Glomerular visceral epithelial cell (primary cell): ENCODE data around the gene NRCAM.

Experiments used
- DNase-seq: peaks from one replicate; pipeline ENCODE4 v3.0.0-alpha.2; 2016; ENCODE audit errors: extremely low spot score

NRCAM gene

GRCh38 chr7:108459922-108460551, 3.8 kb upstream of the NRCAM start:
- peak; percentile 24 for DNase-seq

DNA sequence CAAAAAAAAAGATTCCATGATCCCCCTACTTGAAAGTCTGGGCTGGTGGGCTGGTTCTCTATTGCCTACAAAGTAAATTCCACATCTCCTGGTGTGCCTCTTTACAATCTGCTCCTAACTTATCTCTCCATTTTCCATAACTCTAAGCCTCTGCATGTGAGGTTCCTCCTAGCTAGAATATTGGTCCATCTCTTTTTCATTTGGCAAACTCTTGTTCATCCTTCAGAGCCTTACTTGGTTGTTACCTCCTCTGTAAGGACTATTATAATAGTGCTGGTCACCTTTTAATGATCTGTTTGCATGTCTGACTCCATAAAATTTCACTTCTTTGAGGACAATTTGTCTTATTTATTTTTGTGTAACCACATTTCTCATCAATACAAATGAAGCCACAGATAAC, 1.6 kb upstream of the NRCAM start:
- no peak for DNase-seq

DNA sequence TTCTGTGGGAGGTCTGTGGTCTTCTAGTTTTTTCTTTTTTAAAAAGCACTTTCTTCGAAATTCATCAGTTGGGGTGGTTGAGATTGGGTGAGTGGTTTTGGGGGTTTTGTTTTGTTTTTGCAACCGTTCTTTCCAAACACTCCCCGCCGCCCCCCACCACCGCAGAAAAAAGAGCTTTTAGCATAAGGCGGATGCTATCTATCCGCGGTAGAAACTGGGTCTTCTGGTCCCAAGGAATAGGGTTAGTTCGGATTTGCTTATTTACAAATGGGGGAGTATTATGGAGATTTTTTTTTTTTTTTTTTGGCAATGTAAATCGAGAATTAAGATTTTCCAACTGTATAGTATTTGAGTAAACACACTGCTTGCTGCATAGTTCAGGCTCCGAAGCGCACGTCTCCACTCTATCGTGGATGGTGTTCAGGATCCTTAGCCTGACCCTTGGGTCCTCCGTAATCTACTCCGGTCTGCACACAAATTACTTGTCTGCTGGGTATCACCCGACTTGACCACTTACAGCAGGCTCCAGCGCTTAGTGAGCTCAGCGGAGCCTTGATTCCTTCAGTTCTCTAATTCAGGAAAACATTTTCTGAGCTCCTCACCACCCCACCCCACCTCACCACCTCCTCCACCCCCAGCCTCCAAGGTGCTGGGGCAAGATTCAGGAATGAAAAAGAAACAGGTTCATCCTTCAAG, 757 bp upstream of the NRCAM start:
- DNase-seq, result no peak

GRCh38 chr7:108455551-108455997, 662 bp downstream of the NRCAM start:
- peak; percentile 2 for DNase-seq

DNA sequence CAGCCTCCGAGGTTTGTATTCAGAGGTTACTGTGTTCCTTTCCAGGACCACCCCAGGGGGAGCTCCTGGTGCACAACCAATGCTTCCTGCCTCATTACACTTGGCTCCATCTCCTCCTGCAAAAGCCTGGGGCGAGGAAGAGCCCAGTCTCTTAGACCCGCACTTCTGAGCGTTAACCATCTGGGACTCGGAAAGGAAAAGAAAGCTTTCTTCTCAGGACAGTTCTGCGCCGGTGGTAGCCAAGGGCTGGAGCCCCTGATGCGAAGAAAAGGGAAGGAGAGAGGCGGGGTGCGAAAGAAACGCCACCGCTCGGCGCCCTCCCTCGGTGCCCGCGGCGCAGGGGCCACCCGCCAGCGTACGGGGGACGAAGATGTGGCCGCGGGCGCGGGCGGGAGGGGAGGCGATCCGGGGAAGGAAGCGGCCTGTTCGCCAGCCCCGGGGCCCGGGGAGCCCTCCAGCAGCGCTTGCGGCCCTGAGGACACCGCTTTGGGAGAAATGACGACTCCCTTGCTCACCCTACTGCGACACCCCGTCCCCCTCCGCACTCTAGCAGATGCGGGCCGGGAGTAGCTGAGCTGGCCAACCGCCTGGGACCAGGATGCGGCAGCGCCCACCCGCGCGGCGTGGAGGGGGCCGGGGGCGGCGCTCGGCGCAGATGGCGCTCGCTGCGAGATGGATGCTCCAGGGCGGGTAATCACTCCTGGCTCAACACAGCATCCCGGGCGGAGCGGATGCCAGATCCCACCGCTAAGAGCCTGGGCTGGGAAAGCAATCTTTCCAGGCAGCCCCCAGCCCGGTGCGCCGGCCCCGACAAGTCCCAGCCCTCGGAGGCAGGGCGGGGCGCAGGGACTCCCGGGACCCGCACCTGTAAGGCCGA, 1.3 kb downstream of the NRCAM start:
- DNase-seq, result peak; percentile 9

DNA sequence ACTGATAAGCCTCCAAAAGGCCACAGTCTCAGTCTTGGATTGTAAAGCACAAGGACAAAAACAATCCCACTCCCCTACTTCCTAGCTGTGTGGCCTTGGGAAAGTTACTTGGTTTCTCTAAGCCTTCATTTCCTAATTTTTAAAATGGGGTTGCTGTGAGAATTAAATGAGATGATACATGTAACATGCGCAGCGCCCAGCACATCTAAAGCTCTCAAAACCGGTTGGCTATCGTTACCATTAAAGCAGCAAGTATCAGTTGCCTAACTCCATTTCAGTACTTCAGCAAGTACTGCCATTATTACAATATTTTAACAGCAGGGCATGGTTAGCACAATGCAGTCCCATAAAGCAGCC, 1.9 kb downstream of the NRCAM start:
- no peak for DNase-seq

- no peak for DNase-seq
Observed at GRCh38 chr7:108453320-108453719, 2.9 kb downstream of the NRCAM start.

DNA sequence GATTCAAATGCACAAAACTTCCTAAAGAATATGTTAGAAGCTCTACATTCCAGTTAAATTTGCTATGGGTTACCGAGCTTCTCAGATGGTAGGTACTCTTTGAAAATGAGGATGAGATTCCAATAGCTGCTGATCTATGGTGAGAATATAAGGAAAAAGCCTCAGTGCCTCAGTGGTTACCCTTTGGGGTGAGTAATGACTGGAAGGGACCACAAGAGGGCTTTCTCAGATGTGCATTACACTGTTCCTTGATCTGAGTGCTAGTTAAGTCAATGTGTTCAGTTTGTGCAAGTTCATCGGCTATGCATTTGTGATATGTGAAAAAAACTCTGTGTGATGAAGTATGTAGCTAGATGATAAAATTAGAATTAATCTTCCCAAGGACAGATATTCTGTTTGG, 3.5 kb downstream of the NRCAM start:
- peak; percentile 20 for DNase-seq

GRCh38 chr7:108451296-108451848, 4.9 kb downstream of the NRCAM start:
- no peak for DNase-seq

DNA sequence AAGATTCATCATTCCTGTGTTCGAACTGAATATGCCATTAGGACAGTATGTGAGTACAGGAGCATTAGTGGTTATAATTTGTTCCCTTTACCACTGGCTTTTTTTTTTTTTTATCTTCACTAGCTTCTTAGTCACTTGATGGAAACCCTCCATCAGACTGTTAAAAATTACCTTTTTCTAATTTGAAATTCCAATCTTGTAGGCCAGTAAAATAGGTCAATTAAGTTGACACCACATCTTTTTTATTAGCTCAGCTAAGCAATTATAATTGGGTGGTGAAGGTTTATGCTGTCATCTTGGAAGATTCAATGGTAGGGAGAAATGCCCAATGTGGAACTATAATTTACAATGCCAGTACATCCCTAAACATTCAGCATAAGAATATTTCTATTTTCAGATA, 6.1 kb downstream of the NRCAM start:
- no peak for DNase-seq

DNA sequence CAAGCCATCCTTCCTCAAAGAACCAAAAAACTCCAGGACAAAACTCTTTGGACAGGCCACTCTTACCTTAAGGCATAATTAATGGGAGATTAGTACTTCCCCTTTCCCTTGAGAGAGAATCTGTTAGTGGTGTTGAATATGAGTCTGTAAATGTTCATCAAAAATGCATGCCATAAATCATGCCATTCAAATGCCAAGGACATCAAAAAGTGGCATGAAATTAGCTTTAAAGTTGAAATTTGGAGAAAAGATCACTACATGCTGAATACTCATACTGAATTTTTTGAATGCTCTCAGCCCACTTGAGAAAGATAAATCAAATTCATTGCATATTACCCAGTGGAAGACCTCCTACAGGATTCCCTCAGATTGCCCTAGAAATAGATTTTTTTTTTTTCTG, 6.7 kb downstream of the NRCAM start:
- DNase-seq, result no peak

- DNase-seq, result no peak
Observed at GRCh38 chr7:108448584-108449505, 7.4 kb downstream of the NRCAM start.

DNA sequence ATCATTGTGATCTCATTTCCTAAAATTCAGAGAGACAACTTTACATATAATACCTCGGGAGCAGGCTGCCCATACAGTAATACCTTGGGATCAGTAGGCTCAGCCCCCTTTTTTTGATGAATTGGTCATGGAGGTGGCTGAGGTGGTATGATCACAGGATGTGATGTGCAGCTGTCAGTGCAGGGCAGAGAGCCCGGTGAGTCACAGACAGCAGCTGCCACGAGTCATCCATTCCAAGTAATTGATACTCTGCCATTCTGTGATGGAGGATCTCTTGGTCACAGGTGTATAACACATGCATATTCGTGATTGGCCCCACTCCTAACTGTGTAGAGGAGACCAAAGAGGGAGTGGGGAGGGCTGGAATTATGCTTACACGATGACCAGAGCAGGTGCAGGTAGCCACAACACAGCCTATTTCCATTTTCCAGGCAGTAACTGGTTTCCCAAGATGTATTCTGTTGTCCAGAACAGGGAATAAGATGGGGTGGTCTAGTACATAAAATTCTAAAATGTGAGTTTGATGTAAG, 14.1 kb downstream of the NRCAM start:
- DNase-seq, result peak; percentile 30

DNA sequence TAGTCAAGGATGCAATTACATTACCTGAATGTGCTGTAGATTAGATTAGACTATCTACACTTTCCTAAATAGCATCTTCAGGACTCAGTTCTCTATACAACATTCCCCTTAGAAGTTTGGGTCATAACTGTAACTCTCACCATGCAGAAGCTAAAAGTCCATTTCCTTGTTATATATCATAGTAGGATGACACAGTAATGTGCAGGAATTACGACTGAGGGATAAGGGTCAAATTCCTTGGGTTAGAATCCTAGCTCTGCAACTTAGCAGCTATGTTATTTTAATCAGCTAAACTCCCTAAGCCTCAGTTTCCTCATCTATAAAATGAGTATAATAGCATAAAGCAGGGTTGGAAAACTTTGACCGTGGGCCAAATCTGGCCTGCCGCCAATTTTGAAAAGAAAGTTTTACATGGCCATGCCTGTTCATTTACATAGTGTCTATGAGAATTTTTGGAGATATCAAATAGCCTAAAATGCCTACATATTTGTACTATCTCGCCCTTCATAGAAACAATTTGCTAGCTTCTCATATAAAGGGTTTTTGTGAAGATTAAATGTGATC, 14.8 kb downstream of the NRCAM start:
- no peak for DNase-seq

DNA sequence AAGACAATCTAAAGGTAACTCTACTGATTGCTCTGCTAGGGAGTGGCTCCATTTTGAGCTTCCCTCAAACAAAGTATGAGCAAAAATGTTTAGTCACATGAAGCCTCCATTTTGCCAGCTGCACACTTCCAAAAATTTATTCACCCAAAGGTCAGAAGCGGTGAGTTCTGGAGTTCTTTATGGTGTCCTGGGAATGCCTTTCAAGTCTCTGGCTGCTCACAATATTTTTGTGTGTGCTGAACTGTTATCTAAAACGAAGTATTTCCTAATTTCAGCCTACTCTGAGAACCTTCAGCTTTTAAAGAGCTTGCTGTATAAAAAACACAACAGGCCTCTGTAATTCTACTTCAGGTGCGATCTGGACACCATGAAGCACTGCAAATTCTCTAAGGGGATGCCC, 15.6 kb downstream of the NRCAM start:
- no peak for DNase-seq

GRCh38 chr7:108436906-108437305, 19.3 kb downstream of the NRCAM start:
- no peak for DNase-seq

- DNase-seq, result no peak
Observed at GRCh38 chr7:108434010-108434409, 22.2 kb downstream of the NRCAM start.

GRCh38 chr7:108431099-108431498, 25.1 kb downstream of the NRCAM start:
- no peak for DNase-seq

- DNase-seq, result no peak
Observed at GRCh38 chr7:108430664-108431063, 25.6 kb downstream of the NRCAM start.

DNA sequence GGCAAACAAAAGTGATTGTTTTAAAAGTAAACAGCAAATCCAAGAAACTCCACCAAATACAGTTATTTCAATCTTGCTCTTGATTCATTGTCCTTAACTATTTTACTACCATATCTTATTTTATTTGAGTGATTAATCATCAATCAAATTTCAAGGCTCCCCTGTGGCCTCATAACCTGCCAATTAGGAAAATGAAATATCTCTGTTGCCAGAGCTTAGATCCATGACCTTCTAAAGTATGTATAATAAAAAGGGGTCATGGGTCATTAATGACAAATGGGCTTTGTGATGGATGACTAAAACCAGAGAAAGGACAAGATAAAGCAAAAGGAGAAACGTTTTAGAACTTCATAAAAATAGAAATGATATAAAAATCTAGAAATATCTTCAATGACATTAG, 28.5 kb downstream of the NRCAM start:
- no peak for DNase-seq
